WTC11 (cell line): ENCODE data around the gene SLC7A14.

Source experiments
- CREB1 ChIP-seq: sonication (generic); formaldehyde crosslinking; IDR thresholded peaks from 2 replicates; pipeline ENCODE4 v1.8.0; 2023; ENCODE audit warnings: mild to moderate bottlenecking, missing genetic modification reagents
- GABPB1 ChIP-seq: sonication (generic); formaldehyde crosslinking; IDR thresholded peaks from 2 replicates; pipeline ENCODE4 v1.8.1; 2023; ENCODE audit warnings: mild to moderate bottlenecking, missing genetic modification reagents
- KAT7 ChIP-seq: sonication (generic); formaldehyde crosslinking; IDR thresholded peaks from 2 replicates; pipeline ENCODE4 v1.8.1; 2023; ENCODE audit warnings: missing genetic modification reagents, mild to moderate bottlenecking, borderline replicate concordance
- SP1 ChIP-seq: sonication (generic); formaldehyde crosslinking; conservative IDR thresholded peaks from 2 replicates; pipeline ENCODE4 v1.8.1; 2022; ENCODE audit warnings: missing genetic modification reagents
- ZNF138 ChIP-seq: sonication (generic); formaldehyde crosslinking; conservative IDR thresholded peaks from 2 replicates; pipeline ENCODE4 v1.8.1; 2022; ENCODE audit warnings: mild to moderate bottlenecking, moderate library complexity, missing genetic modification reagents
- TF ChIP-seq, protein P1 (sequence below): fragments of 200-600 bp; IDR thresholded peaks from 2 replicates; pipeline ENCODE4 v1.8.0; 2022; ENCODE audit warnings: antibody characterized with exemption
- TF ChIP-seq, protein P2 (sequence below): sonication (generic); formaldehyde crosslinking; IDR thresholded peaks from 2 replicates; pipeline ENCODE4 v1.8.0; 2022; ENCODE audit warnings: mild to moderate bottlenecking, missing genetic modification reagents
- TF ChIP-seq, protein P3 (sequence below): sonication (generic); formaldehyde crosslinking; IDR thresholded peaks from 2 replicates; pipeline ENCODE4 v1.8.1; 2022; ENCODE audit warnings: low read depth, missing genetic modification reagents, borderline replicate concordance

DNA sequence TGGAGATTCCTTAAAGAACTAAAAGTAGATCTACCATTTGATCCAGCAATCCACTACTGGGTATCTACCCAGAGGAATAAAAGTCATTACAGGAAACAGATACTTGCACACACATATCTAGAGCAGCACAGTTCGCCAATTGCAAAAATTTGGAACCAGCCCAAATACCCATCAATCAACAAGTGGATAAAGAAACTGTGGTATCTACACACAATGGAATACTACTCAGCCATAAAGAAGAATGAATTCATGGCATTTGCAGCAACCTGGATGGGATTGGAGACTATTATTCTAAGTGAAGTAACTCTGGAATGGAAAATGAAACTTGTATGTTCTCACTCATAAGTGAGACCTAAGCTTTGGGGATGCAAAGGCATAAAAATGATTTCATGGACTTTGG lies 23.8 kb downstream of the SLC7A14 start:
- TF ChIP-seq, protein P1, sequence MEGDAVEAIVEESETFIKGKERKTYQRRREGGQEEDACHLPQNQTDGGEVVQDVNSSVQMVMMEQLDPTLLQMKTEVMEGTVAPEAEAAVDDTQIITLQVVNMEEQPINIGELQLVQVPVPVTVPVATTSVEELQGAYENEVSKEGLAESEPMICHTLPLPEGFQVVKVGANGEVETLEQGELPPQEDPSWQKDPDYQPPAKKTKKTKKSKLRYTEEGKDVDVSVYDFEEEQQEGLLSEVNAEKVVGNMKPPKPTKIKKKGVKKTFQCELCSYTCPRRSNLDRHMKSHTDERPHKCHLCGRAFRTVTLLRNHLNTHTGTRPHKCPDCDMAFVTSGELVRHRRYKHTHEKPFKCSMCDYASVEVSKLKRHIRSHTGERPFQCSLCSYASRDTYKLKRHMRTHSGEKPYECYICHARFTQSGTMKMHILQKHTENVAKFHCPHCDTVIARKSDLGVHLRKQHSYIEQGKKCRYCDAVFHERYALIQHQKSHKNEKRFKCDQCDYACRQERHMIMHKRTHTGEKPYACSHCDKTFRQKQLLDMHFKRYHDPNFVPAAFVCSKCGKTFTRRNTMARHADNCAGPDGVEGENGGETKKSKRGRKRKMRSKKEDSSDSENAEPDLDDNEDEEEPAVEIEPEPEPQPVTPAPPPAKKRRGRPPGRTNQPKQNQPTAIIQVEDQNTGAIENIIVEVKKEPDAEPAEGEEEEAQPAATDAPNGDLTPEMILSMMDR = no peak
- no peak for TF ChIP-seq SP1
- TF ChIP-seq, protein P2, sequence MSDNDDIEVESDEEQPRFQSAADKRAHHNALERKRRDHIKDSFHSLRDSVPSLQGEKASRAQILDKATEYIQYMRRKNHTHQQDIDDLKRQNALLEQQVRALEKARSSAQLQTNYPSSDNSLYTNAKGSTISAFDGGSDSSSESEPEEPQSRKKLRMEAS = no peak
- TF ChIP-seq GABPB1 (CRISPR knock-in tag) = no peak
- no peak for TF ChIP-seq CREB1
- TF ChIP-seq, protein P3, sequence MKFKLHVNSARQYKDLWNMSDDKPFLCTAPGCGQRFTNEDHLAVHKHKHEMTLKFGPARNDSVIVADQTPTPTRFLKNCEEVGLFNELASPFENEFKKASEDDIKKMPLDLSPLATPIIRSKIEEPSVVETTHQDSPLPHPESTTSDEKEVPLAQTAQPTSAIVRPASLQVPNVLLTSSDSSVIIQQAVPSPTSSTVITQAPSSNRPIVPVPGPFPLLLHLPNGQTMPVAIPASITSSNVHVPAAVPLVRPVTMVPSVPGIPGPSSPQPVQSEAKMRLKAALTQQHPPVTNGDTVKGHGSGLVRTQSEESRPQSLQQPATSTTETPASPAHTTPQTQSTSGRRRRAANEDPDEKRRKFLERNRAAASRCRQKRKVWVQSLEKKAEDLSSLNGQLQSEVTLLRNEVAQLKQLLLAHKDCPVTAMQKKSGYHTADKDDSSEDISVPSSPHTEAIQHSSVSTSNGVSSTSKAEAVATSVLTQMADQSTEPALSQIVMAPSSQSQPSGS (CRISPR knock-in tag) = no peak
- no peak for TF ChIP-seq KAT7 (CRISPR knock-in tag)
- TF ChIP-seq ZNF138 (CRISPR knock-in tag) = no peak
